Embryonic facial prominence (tissue), 1 donor: Measurements from ENCODE around the gene ANXA11.
"Not testable (repeated sequence)": the region's sequence is repeated elsewhere in the genome, so short reads cannot be mapped to it uniquely, and the experiment has no call there.

Experiments
- DNase-seq: peaks from one replicate; pipeline ENCODE4 v3.0.0-alpha.2; 2016; ENCODE audit errors: extremely low spot score

ANXA11 gene

GRCh38 chr10:80205477-80206276 lies at the start of gene ANXA11:
ANXA11 (minus strand) TSS chr10:80205537; CDS start chr10:80172861, 32,676 bp downstream.
- no peak for DNase-seq

- not testable (repeated sequence) for DNase-seq
Observed at GRCh38 chr10:80254726-80255125, 49.4 kb upstream of the ANXA11 start.

- not testable (repeated sequence) for DNase-seq
Observed at GRCh38 chr10:80253963-80254271, 48.6 kb upstream of the ANXA11 start.

- no peak for DNase-seq
Observed at GRCh38 chr10:80253266-80253962, 48.1 kb upstream of the ANXA11 start.

GRCh38 chr10:80252296-80252887 lies 47.1 kb upstream of the ANXA11 start:
- DNase-seq: no peak

GRCh38 chr10:80251703-80252280 lies 46.5 kb upstream of the ANXA11 start:
- not testable (repeated sequence) for DNase-seq

GRCh38 chr10:80250399-80250798 lies 45.1 kb upstream of the ANXA11 start:
- not testable (repeated sequence) for DNase-seq

- not testable (repeated sequence) for DNase-seq
Observed at GRCh38 chr10:80249906-80250305, 44.6 kb upstream of the ANXA11 start.

GRCh38 chr10:80247611-80248010 lies 42.3 kb upstream of the ANXA11 start:
- DNase-seq: not testable (repeated sequence)

- not testable (repeated sequence) for DNase-seq
Observed at GRCh38 chr10:80244371-80244770, 39.0 kb upstream of the ANXA11 start.

- DNase-seq: not testable (repeated sequence)
Observed at GRCh38 chr10:80242341-80242740, 37.0 kb upstream of the ANXA11 start.

GRCh38 chr10:80236457-80236856 lies 31.1 kb upstream of the ANXA11 start:
- not testable (repeated sequence) for DNase-seq

- not testable (repeated sequence) for DNase-seq
Observed at GRCh38 chr10:80234331-80235235, 29.2 kb upstream of the ANXA11 start.

- DNase-seq: not testable (repeated sequence)
Observed at GRCh38 chr10:80233871-80234270, 28.5 kb upstream of the ANXA11 start.

- not testable (repeated sequence) for DNase-seq
Observed at GRCh38 chr10:80226723-80227122, 21.4 kb upstream of the ANXA11 start.

- not testable (repeated sequence) for DNase-seq
Observed at GRCh38 chr10:80223031-80223419, 17.7 kb upstream of the ANXA11 start.

- DNase-seq: not testable (repeated sequence)
Observed at GRCh38 chr10:80218878-80219277, 13.5 kb upstream of the ANXA11 start.

- not testable (repeated sequence) for DNase-seq
Observed at GRCh38 chr10:80214368-80214982, 9.1 kb upstream of the ANXA11 start.

- DNase-seq: not testable (repeated sequence)
Observed at GRCh38 chr10:80212535-80213115, 7.3 kb upstream of the ANXA11 start.

GRCh38 chr10:80211786-80212185 lies 6.4 kb upstream of the ANXA11 start:
- no peak for DNase-seq
